GM12892 (cell line): ENCODE data around the gene CARD9.

Source experiments
- DNase-seq: peaks from one replicate; pipeline ENCODE4 v3.0.0; 2011; ENCODE audit not compliant: insufficient read length
- FAIRE-seq: peaks from 2 replicates; lab custom pipeline; 2011; peaks lifted over from hg19 to GRCh38; lab: Jason Lieb, UNC
- POLR2A ChIP-seq: IDR thresholded peaks from 2 replicates; pipeline ENCODE4 v1.6.1; 2011; ENCODE audit warnings: low read depth, low read length, control low read depth
- POLR2AphosphoS5 ChIP-seq: IDR thresholded peaks from 2 replicates; pipeline ENCODE4 v1.6.1; 2011; ENCODE audit warnings: low read depth, low read length, control low read depth
- TAF1 ChIP-seq: IDR thresholded peaks from 2 replicates; pipeline ENCODE4 v1.6.1; 2011; ENCODE audit warnings: low read depth, mild to moderate bottlenecking, control low read depth, low read length, borderline replicate concordance

The CARD9 gene

DNA sequence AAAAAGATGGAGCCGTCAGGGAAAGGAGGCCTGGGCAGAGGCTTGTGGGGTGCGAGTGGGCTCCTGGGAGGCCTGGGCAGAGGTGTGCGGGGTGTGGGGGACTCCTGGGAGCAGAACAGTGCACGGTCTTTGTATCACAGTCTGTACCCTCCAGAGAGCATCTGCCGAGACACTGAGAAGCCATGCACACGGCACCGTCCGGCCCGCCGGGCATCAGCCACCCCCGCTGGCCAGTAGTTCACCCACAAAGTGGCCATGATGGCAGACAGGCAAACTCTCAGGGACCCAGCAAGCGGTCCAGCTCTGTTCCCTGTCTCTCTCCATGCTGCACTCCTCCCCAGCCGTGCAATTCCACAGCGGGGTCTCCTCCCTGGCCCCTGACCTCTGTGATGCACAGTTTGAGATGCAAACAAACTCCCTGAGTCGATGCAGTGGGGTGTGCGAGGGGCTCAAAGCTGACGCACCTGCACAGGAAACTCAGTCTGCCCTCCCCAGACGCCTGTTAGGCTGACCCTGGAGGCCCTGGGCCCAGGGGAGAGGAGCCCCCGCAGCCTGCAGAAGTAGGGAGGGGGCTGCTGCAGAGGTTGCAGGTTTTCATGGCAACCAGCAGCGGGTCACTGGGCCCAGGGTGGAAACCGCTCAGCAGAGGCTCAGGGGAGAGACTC lies 55.2 kb downstream of the CARD9 start:
- FAIRE-seq (no peak), DNase-seq (no peak)
- TF ChIP-seq POLR2A, result no peak
- TF ChIP-seq POLR2AphosphoS5, result no peak

DNA sequence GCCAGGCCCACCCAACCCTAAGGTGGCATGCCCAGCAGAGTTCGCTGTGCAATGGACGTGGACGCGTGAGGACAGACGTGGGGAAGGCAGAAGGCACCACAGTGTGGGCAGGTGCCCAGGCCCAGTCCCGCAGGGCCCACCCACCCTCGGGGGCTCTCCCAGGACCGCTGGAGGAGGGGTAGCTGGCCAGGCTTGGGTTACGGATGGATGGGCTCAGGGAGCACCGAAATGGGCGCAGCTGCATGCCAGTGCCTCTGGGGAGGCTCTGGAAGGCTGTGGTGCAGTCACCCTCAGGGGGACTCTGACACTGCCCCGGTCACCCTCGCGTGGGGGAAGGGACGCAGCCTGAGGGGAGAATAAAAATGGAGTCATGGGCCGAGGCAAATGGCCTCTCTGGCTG lies 55.8 kb downstream of the CARD9 start:
- TF ChIP-seq TAF1, result no peak
- no peak for TF ChIP-seq POLR2A
- TF ChIP-seq POLR2AphosphoS5, result no peak
- DNase-seq (no peak), FAIRE-seq (no peak)

- TF ChIP-seq TAF1 (no peak), POLR2A (no peak), POLR2AphosphoS5 (no peak)
- no peak for DNase-seq
- FAIRE-seq, result no peak
These were observed 56.4 kb downstream of the CARD9 start for GRCh38 chr9:136316896-136317676.

GRCh38 chr9:136316271-136316751 lies 57.2 kb downstream of the CARD9 start:
- TF ChIP-seq TAF1 (no peak), POLR2A (no peak), POLR2AphosphoS5 (no peak)
- no peak for DNase-seq
- no peak for FAIRE-seq

- TF ChIP-seq POLR2AphosphoS5 (no peak), TAF1 (no peak), POLR2A (no peak)
- DNase-seq (no peak), FAIRE-seq (no peak)
These were observed 58.5 kb downstream of the CARD9 start for GRCh38 chr9:136314944-136315343.

DNA sequence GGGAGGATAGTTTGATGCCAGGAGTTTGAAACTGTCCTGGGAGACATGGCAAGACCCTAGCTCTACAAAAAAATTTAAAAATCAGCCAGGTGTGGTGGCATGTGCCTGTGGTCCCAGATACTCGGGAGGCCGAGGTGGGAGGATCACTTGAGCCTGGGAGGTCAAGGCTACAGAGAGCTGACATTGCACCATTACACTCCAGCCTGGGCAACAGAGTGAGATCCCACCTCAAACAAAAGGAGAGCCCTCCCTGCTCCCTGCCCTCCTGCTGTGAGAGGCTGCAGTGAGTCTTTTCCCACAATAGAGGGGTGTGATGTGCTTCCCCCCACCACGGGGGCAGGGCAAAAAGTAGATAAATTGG lies 59.4 kb downstream of the CARD9 start:
- FAIRE-seq (no peak), DNase-seq (no peak)
- TF ChIP-seq TAF1, result no peak
- TF ChIP-seq POLR2A, result no peak
- no peak for TF ChIP-seq POLR2AphosphoS5
